Smooth muscle cell of the brain vasculature (primary cell): ENCODE measurements around the gene LRP5.
A peak's percentile ranks its signal among the peaks of the same experiment; 100 is the strongest.
"Not testable (repeated sequence)": the region's sequence is repeated elsewhere in the genome, so short reads cannot be mapped to it uniquely, and the experiment has no call there.

ENCODE experiments used
- DNase-seq: peaks from one replicate; pipeline ENCODE4 v3.0.0-alpha.2; 2012; ENCODE audit warnings: low read depth, low spot score

LRP5 gene

GRCh38 chr11:68440224-68440623, 127.8 kb downstream of the LRP5 start:
- peak; percentile 45 for DNase-seq

DNA sequence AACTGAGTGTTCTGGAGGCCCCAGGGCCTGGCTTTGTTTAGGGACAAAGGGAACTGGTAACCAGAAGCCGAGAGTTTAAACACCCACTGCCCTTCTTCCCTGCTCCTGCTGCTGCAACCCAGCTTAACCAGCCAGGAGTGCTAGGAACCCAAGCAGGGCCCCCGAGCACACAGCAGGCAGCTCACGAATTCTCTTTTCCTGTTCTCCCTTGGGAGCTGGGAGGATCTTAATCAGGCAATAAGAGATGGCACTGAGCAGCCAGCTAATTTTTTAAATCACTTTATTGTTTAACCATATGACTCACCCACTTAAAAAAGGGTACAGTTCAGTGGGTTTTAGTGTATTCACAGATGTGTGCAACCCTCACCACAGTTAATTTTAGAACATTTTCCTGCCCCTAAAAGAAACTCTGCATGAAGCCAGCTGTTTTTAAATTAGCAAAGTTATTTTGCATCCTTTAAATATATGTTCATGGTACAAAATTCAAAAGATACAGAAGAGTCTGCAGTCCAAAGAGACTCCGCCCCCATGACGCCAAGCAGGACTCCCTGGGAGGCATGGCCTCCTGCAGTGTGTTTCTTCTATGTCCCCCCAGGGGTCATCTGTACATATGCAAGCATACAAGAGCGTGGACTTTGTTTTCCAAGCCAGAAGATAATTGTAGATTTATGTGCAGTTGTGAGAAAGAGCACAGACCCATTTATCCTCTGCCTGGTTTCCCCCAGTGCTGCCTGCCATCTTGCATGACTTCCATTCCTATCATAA, 129.3 kb downstream of the LRP5 start:
- peak; percentile 56 for DNase-seq

DNA sequence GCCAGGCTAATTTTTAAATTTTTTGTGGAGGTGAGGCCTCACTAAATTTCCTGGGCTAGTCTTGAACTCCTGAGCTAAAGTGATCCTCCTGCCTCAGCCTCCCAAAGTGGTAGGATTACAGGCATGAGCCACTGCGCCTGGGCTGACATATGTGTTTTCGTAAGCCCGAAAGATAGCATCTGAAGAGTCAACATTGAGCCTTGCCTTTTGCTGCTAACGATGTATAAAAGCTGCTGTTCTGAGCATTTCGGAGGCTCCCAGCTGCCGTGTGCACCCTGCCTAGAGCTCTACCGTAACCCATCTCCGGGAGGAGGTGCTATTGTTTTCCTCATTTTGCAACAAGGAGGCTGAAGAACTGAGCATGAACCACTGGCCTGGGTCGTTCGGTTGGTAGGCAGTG, 130.0 kb downstream of the LRP5 start:
- DNase-seq: no peak

DNA sequence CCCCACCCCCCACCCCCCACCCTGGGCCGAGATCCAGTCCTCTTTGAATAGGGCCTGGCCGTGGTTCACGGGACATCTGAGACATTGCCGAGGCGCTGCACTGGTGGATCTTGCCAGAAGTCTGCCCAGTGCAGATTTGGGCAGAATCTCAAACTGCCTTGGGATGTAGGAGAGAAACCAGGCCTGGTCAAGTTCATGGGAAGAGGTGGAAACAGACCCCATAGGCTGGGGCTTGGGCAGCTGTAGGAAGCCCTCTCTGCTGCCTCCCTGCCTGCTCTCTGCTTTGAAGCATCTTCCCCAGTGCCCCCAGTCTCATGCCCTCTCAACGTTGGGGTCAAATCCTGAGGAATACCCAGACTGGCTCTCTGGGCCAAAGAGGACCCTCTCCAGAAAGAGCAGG, 132.2 kb downstream of the LRP5 start:
- DNase-seq: no peak

- no peak for DNase-seq
Observed at GRCh38 chr11:68445531-68446035, 133.2 kb downstream of the LRP5 start.

DNA sequence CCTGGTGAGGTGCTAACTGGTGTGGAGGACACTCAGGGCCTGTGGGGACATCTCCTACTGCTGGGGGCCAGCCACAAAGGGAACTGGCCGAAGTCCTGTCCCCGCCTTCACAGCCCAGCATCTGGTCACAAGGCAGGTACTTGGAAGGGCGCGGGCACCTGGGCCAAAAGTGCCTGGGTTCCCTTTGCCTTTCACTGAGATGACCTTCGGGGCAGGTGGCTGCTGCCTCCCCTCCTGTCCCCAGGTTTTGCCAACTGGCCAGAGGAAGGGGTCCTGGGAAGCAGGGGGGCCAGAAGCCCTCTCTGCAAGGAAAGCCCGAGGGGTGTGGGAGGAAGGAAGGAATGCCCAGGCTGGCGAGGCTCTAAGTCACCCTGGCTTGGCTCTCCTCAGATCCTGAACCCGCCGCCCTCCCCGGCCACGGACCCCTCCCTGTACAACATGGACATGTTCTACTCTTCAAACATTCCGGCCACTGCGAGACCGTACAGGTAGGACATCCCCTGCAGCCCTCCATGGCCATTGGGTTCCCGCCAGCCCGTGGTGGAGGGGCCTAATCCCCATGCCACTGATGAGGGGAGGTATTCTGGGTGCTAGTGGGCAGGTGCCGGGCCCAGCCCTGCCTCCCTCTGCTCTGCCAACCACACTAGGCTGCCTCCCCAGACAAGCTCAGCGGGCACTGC, 133.8 kb downstream of the LRP5 start:
- DNase-seq: no peak

DNA sequence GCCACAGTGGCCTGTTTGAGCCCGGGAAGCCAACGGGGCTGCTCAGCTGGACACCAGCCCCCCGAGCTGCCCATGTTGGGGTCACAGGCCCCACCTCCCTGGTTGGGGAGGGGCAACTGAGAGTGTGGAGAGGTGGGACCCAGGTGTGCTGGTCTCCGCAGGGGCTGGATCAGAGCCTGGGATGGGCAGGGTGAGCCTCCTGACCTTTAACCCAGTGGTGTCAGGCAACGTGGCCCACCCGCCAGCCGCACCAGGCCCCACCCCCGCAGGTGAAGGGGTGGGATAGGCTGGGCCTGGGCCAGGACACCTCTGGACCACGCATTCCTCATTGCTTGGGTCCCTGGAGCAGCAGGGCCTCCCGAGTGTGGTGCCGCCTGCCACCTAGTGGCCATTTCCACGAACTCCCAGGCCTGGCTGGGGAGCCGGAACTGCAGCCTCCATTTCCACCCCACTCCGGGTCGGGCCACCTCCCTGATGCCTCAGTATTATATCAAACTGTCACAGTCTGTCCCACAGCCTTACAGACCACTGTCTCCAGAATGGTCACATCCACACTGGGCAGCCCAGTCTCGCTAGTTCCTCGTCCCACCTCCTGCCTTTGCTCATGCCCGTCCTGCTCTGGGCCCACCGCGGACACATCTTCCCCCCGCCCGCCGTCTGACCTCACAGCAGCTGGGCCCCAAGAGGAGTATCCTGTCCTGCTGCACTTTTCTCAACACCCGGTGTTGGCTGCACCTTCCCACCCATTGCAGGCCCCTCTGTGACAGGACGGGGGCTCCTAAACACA, 134.8 kb downstream of the LRP5 start:
- DNase-seq: peak; percentile 43

DNA sequence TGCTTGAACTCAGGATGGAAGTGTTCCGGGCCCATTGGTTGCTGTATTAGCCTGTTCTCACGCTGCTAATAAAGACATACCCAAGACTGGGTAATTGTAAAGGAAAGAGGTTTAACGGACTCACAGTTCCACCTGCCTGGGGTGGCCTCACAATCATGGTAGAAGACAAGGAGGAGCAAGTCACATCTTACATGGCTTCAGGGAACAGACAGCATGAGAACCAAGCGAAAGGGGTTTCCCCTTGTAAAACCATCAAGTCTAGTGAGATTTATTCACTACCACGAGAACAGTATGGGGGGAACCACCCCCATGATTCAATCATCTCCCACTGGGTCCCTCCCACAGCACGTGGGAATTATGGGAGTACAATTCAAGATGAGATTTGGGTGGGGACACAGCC, 135.5 kb downstream of the LRP5 start:
- not testable (repeated sequence) for DNase-seq

GRCh38 chr11:68448604-68449011, 136.2 kb downstream of the LRP5 start:
- DNase-seq: no peak

GRCh38 chr11:68449951-68450350, 137.6 kb downstream of the LRP5 start:
- no peak for DNase-seq

GRCh38 chr11:68450711-68451110, 138.3 kb downstream of the LRP5 start:
- DNase-seq: no peak

DNA sequence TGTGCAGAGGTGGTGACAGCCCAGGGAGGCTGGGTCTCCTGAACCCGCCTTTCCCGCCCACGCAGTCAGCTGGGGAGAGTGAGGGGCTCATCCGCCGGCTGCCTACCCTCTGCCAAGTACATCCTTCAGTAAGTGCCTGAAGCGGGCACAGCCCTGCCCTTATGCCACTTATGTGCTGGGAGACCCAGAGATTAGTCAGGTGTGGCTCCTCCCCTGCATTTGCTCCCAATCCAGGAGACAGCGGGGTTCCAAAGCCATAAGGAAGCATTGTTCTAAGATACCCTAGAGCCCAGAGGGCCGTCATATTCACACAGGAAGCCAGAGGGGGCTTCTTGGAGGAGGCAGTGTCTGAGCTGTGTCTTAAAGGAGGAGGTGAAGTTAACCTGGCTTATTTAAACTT, 142.4 kb downstream of the LRP5 start:
- DNase-seq: no peak

DNA sequence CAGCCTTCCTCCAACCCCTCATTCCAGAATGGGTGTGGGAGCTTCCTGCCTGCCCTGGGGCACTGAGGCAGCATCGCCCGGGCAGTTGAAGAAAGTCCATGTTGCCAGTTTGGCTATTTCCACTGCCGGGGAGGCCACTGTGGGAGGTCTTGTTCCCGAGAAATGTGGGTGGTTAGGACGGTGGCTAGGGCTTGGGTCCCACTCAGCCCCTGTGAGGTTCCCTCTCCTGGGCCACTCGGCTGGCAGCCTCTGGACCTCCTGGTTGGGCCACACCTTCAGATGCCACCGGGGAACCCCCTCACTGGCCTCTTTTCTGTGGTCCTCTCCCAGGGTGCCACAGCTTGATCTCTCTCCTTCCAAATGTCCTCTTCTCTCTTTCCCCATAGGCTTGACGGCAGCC, 143.1 kb downstream of the LRP5 start:
- no peak for DNase-seq

- DNase-seq: no peak
Observed at GRCh38 chr11:68457216-68457897, 145.0 kb downstream of the LRP5 start.

GRCh38 chr11:68457898-68458249, 145.5 kb downstream of the LRP5 start:
- no peak for DNase-seq

GRCh38 chr11:68458340-68458739, 145.9 kb downstream of the LRP5 start:
- DNase-seq: not testable (repeated sequence)

DNA sequence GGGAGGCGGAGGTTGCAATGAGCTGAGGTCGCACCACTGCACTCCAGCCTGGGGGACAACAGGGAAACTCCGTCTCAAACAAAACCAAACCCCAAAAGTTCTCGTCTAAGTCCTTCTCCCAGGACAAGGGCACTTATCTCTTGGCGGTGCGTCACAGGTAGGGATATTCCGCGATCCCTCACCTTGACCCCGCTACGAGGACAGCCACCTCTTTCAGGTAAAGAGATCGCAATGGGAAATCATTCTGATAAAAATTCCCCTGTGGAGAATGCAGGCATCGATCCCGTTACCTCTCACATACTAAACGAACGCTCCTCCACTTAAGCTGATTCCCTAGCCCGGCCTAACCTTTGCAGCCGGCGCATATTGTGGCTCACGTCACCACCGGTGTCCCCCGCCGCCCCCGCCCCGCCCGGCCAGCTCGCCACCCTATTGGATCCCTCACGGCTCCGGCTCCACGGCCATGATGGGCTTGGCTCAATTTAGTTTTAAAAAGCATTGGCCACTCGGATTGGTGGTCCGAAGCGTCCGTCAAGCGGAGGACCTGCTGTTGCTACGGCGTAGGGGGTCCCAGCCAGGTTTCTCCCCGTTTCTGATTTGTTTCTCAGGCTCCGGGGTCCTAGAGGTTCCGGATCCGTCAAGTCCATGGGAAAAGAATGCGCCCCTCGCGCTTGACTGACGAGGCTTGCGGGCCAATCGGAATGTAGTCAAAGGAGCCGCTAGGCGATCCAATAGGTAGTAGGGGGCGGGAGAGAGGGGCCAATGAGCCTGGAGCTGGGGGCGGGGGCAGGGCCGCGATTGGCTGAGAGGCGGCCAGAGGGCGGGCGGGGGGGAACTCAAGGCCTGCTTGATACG, 147.7 kb downstream of the LRP5 start:
- peak; percentile 99 for DNase-seq

DNA sequence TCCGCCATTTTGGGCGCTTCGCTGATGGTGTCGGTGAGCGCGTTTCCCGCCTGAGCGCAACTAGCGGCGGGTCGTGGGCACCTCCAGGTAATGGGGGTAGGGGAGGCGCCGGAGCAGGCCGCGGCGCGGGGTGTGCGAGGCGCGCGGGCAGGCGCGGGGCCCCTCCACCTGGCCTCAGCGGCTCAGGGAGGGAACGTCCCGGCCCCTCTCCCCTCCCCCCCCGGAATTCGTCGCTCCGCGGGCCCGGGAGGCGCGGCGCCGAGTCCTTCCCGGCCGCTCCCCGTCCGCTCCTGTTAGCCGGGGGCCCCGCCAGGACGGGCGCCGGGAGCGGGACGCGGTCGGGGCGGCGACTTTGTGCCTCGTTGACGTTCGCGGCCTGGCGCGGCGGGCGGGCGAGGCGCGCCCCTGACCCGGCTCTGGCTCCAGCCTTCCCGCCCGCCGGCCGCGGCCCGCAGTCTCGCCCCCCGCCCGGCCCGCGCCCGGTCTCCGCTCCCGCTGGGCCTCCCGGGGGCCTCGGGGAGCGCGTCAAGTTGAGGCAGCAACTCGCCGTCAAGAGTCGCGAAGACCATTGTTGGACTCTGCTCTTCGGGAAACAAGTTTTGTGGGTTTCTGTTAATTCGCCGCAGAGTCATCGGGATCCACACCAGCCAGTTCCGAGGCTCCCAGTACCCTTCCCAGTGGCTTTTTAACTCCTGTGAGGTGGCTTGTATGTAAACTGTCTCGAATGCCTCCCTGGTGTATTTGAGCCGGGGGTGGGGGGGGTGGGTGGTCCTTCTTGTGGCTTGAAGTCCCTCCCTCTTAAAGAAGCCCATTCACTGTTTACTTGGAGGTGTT, 148.6 kb downstream of the LRP5 start, which contains the start of gene PPP6R3:
Gene PPP6R3 (plus strand): TSS at position 12 of the 834 bp plus-strand sequence. CDS start 76,913 bp downstream, outside the sequence.
- DNase-seq: no peak

GRCh38 chr11:68461575-68461917, 149.2 kb downstream of the LRP5 start:
- DNase-seq: no peak

DNA sequence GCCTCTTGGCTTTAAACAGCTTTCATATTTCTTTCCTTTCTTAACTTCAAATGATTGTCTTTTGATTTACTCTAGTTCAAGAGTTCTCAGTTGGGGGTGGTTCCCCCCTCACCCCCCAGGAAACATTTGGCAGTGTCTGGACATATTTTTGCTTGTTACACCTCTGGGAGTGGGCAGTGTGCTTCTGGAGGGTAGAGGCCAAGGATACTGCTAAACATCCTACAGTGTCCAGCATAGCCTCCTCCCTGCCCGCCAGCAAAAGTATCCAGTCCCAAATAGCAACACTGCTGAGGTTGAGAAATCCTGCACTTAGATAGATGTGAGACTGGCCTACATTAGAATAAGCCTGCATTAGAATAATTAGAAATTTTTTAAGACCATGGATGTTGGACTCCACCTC, 151.3 kb downstream of the LRP5 start:
- no peak for DNase-seq
